DOHH2 (cell line): ENCODE results near the gene GPR176.

Experiments
- EZH2phosphoT487 ChIP-seq: fragments of 200-600 bp; sonication (generic); IDR thresholded peaks from 2 replicates; pipeline ENCODE4 v1.6.1; 2017; ENCODE audit warnings: borderline replicate concordance, mild to moderate bottlenecking, antibody characterized with exemption, low read length, moderate library complexity, mixed read lengths
- TF ChIP-seq, protein P1 (sequence below): fragments of 200-600 bp; sonication (generic); IDR thresholded peaks from one replicate; pipeline ENCODE4 v1.5.1; 2014; ENCODE audit warnings: antibody characterized with exemption, mild to moderate bottlenecking, low read depth, low read length; ENCODE audit not compliant: poor library complexity, severe bottlenecking

GRCh38 chr15:39752246-39752645 lies 167.8 kb downstream of the GPR176 start:
- TF ChIP-seq, protein P1, sequence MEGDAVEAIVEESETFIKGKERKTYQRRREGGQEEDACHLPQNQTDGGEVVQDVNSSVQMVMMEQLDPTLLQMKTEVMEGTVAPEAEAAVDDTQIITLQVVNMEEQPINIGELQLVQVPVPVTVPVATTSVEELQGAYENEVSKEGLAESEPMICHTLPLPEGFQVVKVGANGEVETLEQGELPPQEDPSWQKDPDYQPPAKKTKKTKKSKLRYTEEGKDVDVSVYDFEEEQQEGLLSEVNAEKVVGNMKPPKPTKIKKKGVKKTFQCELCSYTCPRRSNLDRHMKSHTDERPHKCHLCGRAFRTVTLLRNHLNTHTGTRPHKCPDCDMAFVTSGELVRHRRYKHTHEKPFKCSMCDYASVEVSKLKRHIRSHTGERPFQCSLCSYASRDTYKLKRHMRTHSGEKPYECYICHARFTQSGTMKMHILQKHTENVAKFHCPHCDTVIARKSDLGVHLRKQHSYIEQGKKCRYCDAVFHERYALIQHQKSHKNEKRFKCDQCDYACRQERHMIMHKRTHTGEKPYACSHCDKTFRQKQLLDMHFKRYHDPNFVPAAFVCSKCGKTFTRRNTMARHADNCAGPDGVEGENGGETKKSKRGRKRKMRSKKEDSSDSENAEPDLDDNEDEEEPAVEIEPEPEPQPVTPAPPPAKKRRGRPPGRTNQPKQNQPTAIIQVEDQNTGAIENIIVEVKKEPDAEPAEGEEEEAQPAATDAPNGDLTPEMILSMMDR, result no peak
- TF ChIP-seq EZH2phosphoT487, result no peak
